AG04449 (cell line): ENCODE data around the gene ACSL3.

Experiments used
- CTCF ChIA-PET: fragments of 350-600 bp; formaldehyde crosslinking; extraction: SDS; loops from one replicate; lab custom pipeline; 2021; ENCODE audit warnings: antibody characterized with exemption; lab: Yijun Ruan, JAX
- POLR2A ChIA-PET: fragments of 400-600, 350-600 bp; formaldehyde crosslinking; extraction: SDS; loops from one replicate; lab custom pipeline; 2020; ENCODE audit warnings: antibody characterized with exemption, inconsistent platforms; lab: Yijun Ruan, JAX
- DNase-seq: peaks from one replicate; pipeline ENCODE4 v3.0.0-alpha.2; 2010; ENCODE audit warnings: low read depth, low spot score
- H3K4me3 ChIP-seq: 2 replicates; pipeline ENCODE4 v1.5.1; 2011; ENCODE audit warnings: low read depth, mild to moderate bottlenecking, control low read depth, low read length
- TF ChIP-seq, protein P1 (sequence below): IDR thresholded peaks from one replicate; pipeline ENCODE4 v1.5.1; 2011; ENCODE audit warnings: mild to moderate bottlenecking, moderate library complexity, low read length, control low read depth, inconsistent platforms; ENCODE audit not compliant: insufficient read depth; ENCODE audit errors: missing control alignments

Gene ACSL3

DNA sequence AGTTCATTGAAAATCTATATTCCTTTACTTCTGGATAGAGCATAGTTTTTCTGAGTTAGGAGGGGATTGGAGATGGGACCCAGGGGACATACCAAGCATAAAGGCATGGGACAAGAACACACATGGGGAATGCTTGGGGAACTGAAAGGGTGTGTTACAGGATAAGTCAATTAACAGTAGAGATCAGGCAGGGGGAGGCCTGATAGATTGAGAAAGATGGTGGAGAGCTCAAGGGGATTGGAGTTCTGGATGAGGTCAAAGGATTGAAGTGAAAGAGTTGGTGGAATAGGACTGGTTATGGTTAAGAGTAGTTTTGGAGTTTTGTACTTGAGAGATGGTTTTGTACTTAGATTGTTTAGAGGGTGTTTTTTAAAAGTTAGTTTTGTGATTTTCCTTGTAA lies 16.1 kb downstream of the ACSL3 start:
- TF ChIP-seq, protein P1, sequence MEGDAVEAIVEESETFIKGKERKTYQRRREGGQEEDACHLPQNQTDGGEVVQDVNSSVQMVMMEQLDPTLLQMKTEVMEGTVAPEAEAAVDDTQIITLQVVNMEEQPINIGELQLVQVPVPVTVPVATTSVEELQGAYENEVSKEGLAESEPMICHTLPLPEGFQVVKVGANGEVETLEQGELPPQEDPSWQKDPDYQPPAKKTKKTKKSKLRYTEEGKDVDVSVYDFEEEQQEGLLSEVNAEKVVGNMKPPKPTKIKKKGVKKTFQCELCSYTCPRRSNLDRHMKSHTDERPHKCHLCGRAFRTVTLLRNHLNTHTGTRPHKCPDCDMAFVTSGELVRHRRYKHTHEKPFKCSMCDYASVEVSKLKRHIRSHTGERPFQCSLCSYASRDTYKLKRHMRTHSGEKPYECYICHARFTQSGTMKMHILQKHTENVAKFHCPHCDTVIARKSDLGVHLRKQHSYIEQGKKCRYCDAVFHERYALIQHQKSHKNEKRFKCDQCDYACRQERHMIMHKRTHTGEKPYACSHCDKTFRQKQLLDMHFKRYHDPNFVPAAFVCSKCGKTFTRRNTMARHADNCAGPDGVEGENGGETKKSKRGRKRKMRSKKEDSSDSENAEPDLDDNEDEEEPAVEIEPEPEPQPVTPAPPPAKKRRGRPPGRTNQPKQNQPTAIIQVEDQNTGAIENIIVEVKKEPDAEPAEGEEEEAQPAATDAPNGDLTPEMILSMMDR: no peak
- no peak for DNase-seq
- H3K4me3 ChIP-seq: no peak overlapping the region
- ChIA-PET POLR2A (no interaction called here), CTCF (interaction anchor here (1.2 to 1.9 kb wide), 4 partner anchors 11 to 189 kb away, joined by 3 to 8 read pairs (median 4); no protein-coding TSS in a partner anchor)

DNA sequence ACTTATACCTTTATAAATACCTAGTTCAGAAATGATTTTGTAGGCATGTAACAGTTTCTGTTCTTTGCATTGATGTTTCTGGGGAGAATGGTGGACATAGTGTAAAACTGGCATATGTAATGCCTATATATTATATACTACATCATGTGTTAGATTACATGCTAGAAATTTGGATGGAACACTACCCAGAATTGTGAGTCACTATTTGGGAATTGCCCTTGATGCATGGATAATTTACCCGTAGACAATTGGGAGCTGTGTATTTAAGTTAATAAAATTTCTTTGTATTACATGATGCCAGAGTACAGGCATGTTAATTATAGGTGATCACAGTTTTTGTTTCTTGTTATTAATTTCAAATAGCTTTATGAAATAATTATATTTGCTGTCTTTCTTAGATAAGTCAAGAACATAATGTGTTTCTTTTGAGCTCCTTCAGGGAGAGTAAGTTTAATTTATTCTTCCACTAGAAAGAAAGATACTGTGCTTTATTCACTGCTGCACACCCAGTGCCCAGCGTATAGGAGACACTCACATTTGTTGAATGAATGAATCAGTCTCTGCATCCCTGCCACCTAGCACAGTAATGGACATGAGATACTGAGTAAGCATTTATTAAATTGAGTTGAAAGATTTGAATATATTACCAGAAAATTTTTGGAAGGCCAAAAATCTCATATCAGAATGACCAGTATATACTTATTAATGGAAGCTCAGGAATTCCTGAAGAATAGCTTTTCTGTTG lies 16.9 kb downstream of the ACSL3 start:
- DNase-seq: no peak
- CTCF ChIA-PET: interaction anchor here (1.1 to 2.7 kb wide), 4 partner anchors 11 to 189 kb away, joined by 3 to 6 read pairs (median 5); no protein-coding TSS in a partner anchor
- TF ChIP-seq, protein P1: no peak
- no peak overlapping the region for H3K4me3 ChIP-seq
- POLR2A ChIA-PET: no interaction called here

DNA sequence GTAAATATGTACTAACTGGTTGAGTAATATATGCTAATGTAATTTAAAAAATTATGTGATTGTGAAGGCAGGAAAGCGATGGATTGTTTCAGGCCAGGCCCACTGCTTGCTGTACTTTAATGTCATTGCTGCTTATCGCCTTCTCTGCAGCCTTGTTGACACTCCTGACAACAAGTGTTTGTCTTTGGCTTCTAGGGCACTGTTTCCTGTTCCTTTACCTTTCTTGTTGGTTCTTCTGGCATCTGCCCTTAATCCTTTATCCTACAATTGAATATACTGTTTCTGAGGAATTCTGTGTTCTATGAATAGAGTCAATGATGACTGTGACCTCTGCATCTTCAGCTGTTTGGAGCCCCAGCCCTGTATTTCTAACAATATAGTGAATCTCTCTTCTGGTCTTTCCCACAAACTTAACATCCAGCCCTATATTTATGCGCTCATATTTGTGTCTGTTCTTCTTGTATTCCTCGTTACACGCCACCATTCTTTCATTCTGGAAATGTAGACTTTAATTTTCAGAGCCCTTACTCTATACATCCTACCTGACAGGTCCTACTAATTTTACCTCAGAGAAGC lies 17.6 kb downstream of the ACSL3 start:
- no peak overlapping the region for H3K4me3 ChIP-seq
- TF ChIP-seq, protein P1: no peak
- no peak for DNase-seq
- ChIA-PET POLR2A (no interaction called here), CTCF (interaction anchor here (1.1 to 2.7 kb wide), 4 partner anchors 11 to 190 kb away, joined by 3 to 6 read pairs (median 6); no protein-coding TSS in a partner anchor)

DNA sequence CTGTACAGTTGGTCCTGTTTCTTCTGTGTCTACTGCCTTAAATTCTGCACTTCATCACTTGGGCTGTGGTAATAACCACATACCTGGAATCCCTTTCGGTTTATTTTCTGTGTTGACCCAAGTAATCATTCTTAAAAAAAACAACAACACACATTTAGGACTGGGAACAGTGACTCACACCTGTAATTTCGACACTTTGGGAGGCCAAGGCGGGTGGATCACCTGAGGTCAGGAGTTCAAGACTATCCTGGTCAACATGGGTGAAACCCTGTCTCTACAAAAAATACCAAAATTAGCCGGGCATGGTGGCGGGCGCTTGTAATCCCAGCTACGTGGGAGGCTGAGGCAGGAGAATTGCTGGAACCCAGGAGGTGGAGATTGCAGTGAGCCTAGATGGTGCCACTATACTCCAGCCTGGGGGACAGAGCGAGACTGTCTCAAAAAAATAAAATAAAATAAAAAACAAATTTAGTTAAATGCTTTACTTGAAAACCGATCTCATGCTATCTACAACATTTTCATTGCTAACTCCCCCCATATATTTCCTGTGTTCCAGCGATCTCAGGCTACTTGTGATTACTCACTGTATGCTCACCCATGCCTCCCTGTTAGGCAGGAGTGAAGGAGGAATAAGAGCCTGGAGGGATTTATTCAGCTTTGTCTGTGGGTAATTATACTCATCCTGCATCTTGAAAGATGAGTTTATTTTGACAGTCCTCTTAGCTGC lies 18.2 kb downstream of the ACSL3 start:
- TF ChIP-seq, protein P1: no peak
- H3K4me3 ChIP-seq: no peak overlapping the region
- CTCF ChIA-PET: interaction anchor here (1.1 to 2.7 kb wide), 4 partner anchors 11 to 188 kb away, joined by 3 to 6 read pairs (median 4); no protein-coding TSS in a partner anchor
- no peak for DNase-seq
- POLR2A ChIA-PET: interaction anchor here (1.1 kb wide), 1 partner anchor 17 kb away, joined by 3 read pairs; no protein-coding TSS in a partner anchor

DNA sequence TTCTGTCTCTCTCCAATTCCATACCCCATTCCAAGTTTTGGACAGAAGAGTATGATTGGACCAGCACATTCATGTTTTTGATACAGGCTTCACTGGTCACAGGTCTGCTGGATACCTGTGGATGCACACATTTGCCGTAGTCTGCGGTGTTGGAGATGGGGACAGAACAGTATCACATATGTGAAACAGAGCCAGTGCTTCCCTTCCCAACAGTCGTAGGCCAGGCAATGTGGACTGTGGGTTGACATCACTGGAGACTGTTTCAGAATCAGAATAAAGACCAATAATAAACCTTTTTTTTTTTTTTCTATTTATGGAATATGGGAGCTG lies 18.7 kb downstream of the ACSL3 start:
- DNase-seq: no peak
- ChIA-PET CTCF (interaction anchor here (0.6 to 2.7 kb wide), 5 partner anchors 11 to 191 kb away, joined by 3 to 6 read pairs (median 3); no protein-coding TSS in a partner anchor), POLR2A (interaction anchor here (1.1 kb wide), 1 partner anchor 17 kb away, joined by 3 read pairs; no protein-coding TSS in a partner anchor)
- TF ChIP-seq, protein P1: no peak
- no peak overlapping the region for H3K4me3 ChIP-seq

DNA sequence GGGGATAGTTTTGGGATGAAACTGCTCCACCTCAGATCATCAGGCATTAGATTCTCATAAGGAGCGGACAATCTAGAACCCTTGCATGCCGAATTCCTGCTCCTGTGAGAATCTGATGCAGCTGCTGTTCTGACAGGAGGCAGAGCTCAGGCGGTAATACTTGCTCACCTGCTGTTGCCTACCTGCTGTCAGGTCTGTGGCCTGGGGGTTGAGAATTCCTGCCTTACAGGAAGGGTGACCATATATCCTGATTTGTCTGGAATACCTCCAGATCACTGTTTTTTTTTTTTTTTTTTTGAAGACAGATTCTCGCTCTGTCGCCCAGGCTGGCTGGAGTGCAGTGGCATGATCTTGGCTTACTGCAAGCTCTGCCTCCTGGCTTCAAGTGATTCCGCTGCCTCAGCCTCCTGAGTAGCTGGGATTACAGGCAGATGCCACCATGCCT lies 21.7 kb downstream of the ACSL3 start:
- POLR2A ChIA-PET: interaction anchor here (0.9 kb wide), 1 partner anchor 21 kb away, joined by 3 read pairs; no protein-coding TSS in a partner anchor
- DNase-seq: no peak
- H3K4me3 ChIP-seq: no peak overlapping the region
- CTCF ChIA-PET: interaction anchor here (0.8 to 0.9 kb wide), 2 partner anchors 40 to 57 kb away, joined by 3 to 4 read pairs; no protein-coding TSS in a partner anchor
- TF ChIP-seq, protein P1: no peak
